Measurements from ENCODE around the gene MYOZ3.

- TF ChIP-seq GATA3 (IDR thresholded peaks at IDR 0.05; ENCODE audit: low read depth, low read length) (no peak), GATA2 (IDR thresholded peaks at IDR 0.05; ENCODE audit: low read depth, low read length) (no peak)
Observed at GRCh38 chr5:150639751-150640150, 21.3 kb upstream of the MYOZ3 start.

Measured in SH-SY5Y (cell line).